Cardiac muscle cell (in vitro differentiated cells and primary cell): ENCODE data around the gene KRT7. TPM values are rescaled to one million over a fixed set of nuclear protein-coding genes. Genes with fewer than 3 reads are reported as not detected.

ENCODE experiments used
- DNase-seq, 2 donors: peaks; one replicate each; pipeline versions ENCODE4 v3.0.0 to v3.0.0-alpha.2; 2010 to 2017; ENCODE audit warnings: low read depth in 1 of 2, low spot score in 1 of 2
- H3K27ac ChIP-seq: fragments of 200-600 bp; sonication (generic); 2 replicates; pipeline ENCODE4 v1.5.1; 2016
- H3K27me3 ChIP-seq: fragments of 200-600 bp; sonication (generic); 2 replicates; pipeline ENCODE4 v1.6.0; 2016; ENCODE audit warnings: control low read depth
- H3K36me3 ChIP-seq: fragments of 200-600 bp; sonication (generic); 2 replicates; pipeline ENCODE4 v1.5.1; 2016; ENCODE audit warnings: control low read depth
- H3K4me1 ChIP-seq: fragments of 200-600 bp; sonication (generic); 2 replicates; pipeline ENCODE4 v1.8.1; 2017; ENCODE audit warnings: low read depth, mild to moderate bottlenecking, mixed run types
- H3K4me3 ChIP-seq: fragments of 200-600 bp; sonication (generic); 2 replicates; pipeline ENCODE4 v1.5.1; 2016; ENCODE audit warnings: mild to moderate bottlenecking
- H3K9me3 ChIP-seq: fragments of 200-600 bp; sonication (generic); 2 replicates; pipeline ENCODE4 v1.5.1; 2017; ENCODE audit warnings: low read depth, mild to moderate bottlenecking, control low read depth
- polyA plus RNA-seq: library from polyadenylated mRNA; unstranded; fragments of >200 nt; fragmentation: Nextera tagmentation; extraction: Ambion mirVana; gene quantifications from 2 replicates; pipeline ENCODE4 v1.2.1, GENCODE V29; 2016
- total RNA-seq: library from RNA; depleted of rRNA; stranded (reverse); fragments of >200 nt; gene quantifications from 2 replicates; pipeline ENCODE4 v1.2.3, GENCODE V29; 2016
- TF ChIP-seq, protein P1 (sequence below): IDR thresholded peaks from 2 replicates; pipeline ENCODE4 v1.5.1; 2012; ENCODE audit warnings: low read depth, mild to moderate bottlenecking, low read length

The KRT7 gene
- 0.21 and 0.36 TPM in 2 replicates for total RNA-seq
- 0.50 TPM in 1 of 2 replicates, not detected in the other for polyA plus RNA-seq

DNA sequence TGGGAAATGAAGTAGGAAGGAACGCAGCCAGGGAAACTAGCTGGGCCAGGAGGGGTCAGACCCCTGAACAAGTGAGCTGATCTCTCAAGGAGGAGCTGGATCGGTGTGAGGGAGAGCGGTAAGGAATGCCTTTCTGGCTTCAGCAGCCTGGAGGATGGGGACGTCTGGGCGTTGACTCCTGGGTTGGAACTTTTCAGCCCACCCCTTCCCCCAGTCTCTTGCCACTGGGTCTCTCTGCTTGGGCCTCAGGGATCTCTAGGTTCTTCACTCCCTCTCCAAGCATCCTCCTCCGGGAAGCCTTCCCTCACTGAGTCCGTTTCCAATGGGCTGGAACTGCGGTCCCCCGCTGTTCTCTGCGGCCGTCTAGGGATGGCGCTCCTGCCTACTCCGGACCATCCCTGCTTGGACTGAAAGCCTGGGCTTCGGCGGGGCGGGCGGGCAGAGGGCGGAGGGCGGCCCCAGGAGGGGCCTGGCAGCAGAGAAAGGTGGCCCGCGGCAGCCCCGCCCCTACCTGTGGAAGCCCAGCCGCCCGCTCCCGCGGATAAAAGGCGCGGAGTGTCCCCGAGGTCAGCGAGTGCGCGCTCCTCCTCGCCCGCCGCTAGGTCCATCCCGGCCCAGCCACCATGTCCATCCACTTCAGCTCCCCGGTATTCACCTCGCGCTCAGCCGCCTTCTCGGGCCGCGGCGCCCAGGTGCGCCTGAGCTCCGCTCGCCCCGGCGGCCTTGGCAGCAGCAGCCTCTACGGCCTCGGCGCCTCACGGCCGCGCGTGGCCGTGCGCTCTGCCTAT, at the start of gene KRT7:
Gene KRT7, plus strand, starts transcription at position 570 of the 788 bp plus-strand sequence. Its CDS starts 54 bp downstream, at position 624.
- H3K4me3 ChIP-seq = no peak within 1 kb of the TSS
- H3K9me3 ChIP-seq = no peaks in the 10 kb centered on the region
- peaks cover 91% of the 10 kb centered on the region for H3K27me3 ChIP-seq
- TF ChIP-seq, protein P1, sequence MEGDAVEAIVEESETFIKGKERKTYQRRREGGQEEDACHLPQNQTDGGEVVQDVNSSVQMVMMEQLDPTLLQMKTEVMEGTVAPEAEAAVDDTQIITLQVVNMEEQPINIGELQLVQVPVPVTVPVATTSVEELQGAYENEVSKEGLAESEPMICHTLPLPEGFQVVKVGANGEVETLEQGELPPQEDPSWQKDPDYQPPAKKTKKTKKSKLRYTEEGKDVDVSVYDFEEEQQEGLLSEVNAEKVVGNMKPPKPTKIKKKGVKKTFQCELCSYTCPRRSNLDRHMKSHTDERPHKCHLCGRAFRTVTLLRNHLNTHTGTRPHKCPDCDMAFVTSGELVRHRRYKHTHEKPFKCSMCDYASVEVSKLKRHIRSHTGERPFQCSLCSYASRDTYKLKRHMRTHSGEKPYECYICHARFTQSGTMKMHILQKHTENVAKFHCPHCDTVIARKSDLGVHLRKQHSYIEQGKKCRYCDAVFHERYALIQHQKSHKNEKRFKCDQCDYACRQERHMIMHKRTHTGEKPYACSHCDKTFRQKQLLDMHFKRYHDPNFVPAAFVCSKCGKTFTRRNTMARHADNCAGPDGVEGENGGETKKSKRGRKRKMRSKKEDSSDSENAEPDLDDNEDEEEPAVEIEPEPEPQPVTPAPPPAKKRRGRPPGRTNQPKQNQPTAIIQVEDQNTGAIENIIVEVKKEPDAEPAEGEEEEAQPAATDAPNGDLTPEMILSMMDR = no peak
- H3K27ac ChIP-seq = no peak within 1 kb of the TSS
- H3K4me1 ChIP-seq = no peaks in the 10 kb centered on the region
- DNase-seq = no peak
- H3K36me3 ChIP-seq = no peaks in the 10 kb centered on the region

DNA sequence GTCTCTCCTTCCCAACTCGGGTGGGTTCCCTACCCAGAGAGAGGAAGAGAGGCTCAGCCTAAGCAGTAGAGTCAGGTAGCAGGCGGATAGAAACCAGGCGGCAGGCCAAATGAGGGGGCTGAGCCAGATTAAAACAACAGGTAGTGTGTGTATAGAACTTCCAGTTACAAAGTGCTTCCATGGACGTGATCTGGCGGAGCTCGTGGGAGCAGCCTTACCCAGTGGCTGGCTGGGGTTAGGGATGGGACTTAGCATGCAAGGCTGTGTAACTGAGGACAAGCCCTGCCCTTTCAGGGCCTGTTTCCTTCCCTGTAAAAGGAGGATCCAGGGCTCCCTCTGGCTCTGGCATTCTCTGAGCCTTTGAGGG, 49.5 kb upstream of the KRT7 start:
- H3K27me3 ChIP-seq = no peaks in the 10 kb centered on the region
- no peaks in the 10 kb centered on the region for H3K9me3 ChIP-seq
- peaks cover 19% of the 10 kb centered on the region for H3K4me1 ChIP-seq
- TF ChIP-seq, protein P1 = no peak
- no peaks in the 10 kb centered on the region for H3K36me3 ChIP-seq
- H3K4me3 ChIP-seq = no peak overlapping the region
- DNase-seq = no peak
- H3K27ac ChIP-seq = no peak overlapping the region

DNA sequence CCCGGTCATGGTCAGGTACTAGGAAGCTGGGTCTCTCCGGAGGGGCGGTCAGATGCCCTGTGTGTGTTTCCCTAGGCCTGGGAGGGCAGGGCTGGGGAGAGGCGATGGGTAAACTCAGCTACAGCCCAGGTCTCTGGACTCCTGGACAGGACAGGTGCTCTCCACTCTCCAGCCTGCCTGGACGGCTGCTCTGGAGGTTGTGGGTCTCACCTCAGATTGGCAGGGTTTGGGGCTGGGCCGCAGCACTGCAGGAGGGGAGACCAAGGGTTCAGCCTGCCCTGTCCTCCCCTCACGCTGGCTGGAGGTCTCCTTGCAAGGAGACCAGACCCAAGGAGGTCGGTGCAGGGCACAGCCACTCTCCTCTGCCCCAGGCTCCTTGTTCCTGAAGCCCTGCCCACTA, 49.1 kb upstream of the KRT7 start:
- no peaks in the 10 kb centered on the region for H3K36me3 ChIP-seq
- H3K9me3 ChIP-seq = no peaks in the 10 kb centered on the region
- no peak overlapping the region for H3K4me3 ChIP-seq
- H3K4me1 ChIP-seq = peaks cover 19% of the 10 kb centered on the region
- TF ChIP-seq, protein P1 = no peak
- no peak for DNase-seq
- no peak overlapping the region for H3K27ac ChIP-seq
- H3K27me3 ChIP-seq = no peaks in the 10 kb centered on the region

DNA sequence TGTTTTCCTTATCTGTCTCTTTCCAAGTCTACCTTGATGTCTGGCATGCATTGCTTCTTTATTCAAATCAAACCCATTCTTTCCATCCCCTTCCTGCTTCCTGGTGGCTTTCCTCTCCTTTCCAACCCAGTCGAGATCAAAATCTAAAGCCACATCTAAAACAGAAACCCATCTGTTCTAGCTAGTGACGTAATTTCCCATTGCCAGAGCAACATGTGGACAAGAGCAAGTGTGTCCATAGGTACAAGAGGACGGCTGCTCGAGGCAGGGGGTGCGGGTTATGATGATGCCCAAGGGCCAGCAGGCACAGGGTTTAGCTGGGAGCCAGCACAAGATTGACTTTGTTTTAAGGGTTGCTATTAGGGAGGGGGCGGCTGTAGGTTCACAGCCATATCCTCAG, 48.2 kb upstream of the KRT7 start:
- DNase-seq = no peak
- Histone ChIP-seq H3K27me3 (peaks cover under 1% of the 10 kb centered on the region), H3K4me1 (peaks cover 19% of the 10 kb centered on the region), H3K4me3 (no peak overlapping the region), H3K36me3 (no peaks in the 10 kb centered on the region), H3K9me3 (no peaks in the 10 kb centered on the region), H3K27ac (no peak overlapping the region)
- TF ChIP-seq, protein P1 = no peak

GRCh38 chr12:52185400-52185967, 47.6 kb upstream of the KRT7 start:
- TF ChIP-seq, protein P1 = no peak
- no peak for DNase-seq
- Histone ChIP-seq H3K4me3 (no peak overlapping the region), H3K9me3 (no peaks in the 10 kb centered on the region), H3K4me1 (peaks cover 19% of the 10 kb centered on the region), H3K27ac (no peak overlapping the region), H3K27me3 (peaks cover 2% of the 10 kb centered on the region), H3K36me3 (no peaks in the 10 kb centered on the region)
